ENCODE data around the gene LRRIQ1.

The LRRIQ1 gene

GRCh38 chr12:85225501-85225900 is 189.3 kb downstream of the LRRIQ1 start:
- DNase-seq = no peak

GRCh38 chr12:85237327-85237726 is 201.2 kb downstream of the LRRIQ1 start:
- DNase-seq = no peak

GRCh38 chr12:85244561-85244960 is 208.4 kb downstream of the LRRIQ1 start:
- no peak for DNase-seq

GRCh38 chr12:85253853-85254252 is 217.7 kb downstream of the LRRIQ1 start:
- no peak for DNase-seq

- DNase-seq = no peak
Observed at GRCh38 chr12:85257671-85258070, 221.5 kb downstream of the LRRIQ1 start.

GRCh38 chr12:85260447-85260846 is 224.3 kb downstream of the LRRIQ1 start:
- no peak for DNase-seq

- no peak for DNase-seq
Observed at GRCh38 chr12:85260896-85261295, 224.7 kb downstream of the LRRIQ1 start.

- no peak for DNase-seq
Observed at GRCh38 chr12:85266356-85266755, 230.2 kb downstream of the LRRIQ1 start.

- DNase-seq = no peak
Observed at GRCh38 chr12:85273381-85274314, 237.5 kb downstream of the LRRIQ1 start.

GRCh38 chr12:85274315-85274651 is 238.1 kb downstream of the LRRIQ1 start:
- DNase-seq = no peak

- no peak for DNase-seq
Observed at GRCh38 chr12:85275374-85275773, 239.2 kb downstream of the LRRIQ1 start.

- no peak for DNase-seq
Observed at GRCh38 chr12:85277191-85277590, 241.0 kb downstream of the LRRIQ1 start.

- DNase-seq = no peak
Observed at GRCh38 chr12:85277900-85278597, 241.9 kb downstream of the LRRIQ1 start.

- DNase-seq = no peak
Observed at GRCh38 chr12:85278598-85279448, 242.7 kb downstream of the LRRIQ1 start.

GRCh38 chr12:85279449-85280164 is 243.5 kb downstream of the LRRIQ1 start:
- DNase-seq = no peak

- no peak for DNase-seq
Observed at GRCh38 chr12:85280165-85280983, 244.2 kb downstream of the LRRIQ1 start, which contains the start of gene ALX1. ALX1 (plus strand) TSS chr12:85280220; CDS start chr12:85280262, 42 bp downstream.

- DNase-seq = no peak
Observed at GRCh38 chr12:85280984-85281630, 245.0 kb downstream of the LRRIQ1 start.

- no peak for DNase-seq
Observed at GRCh38 chr12:85281636-85282312, 245.6 kb downstream of the LRRIQ1 start.

GRCh38 chr12:85283560-85283959 is 247.4 kb downstream of the LRRIQ1 start:
- no peak for DNase-seq

All from NCI-H1417 treated with DMSO at 0.1 percent for 48 hours (cell line).